B cell (primary cell): ENCODE results near the gene OR8A1. TPM values are rescaled to one million over a fixed set of nuclear protein-coding genes. Genes with fewer than 3 reads are reported as not detected.

Source experiments
- ATAC-seq: fragments of 200-7000 bp; cut with Tn5 transposase; one replicate; pipeline ENCODE4 v1.10.0; 2021; ENCODE audit warnings: low read depth, mild to moderate bottlenecking, moderate number of reproducible peaks, moderate library complexity
- CTCF ChIA-PET: fragments of 350-600 bp; sonication (Branson Sonifier 250); formaldehyde crosslinking; loops from one replicate; lab custom pipeline; 2021; ENCODE audit warnings: antibody characterized with exemption, inconsistent platforms; lab: Charles Lee
- POLR2A ChIA-PET: fragments of 350-600 bp; sonication (Branson Sonifier 250); formaldehyde crosslinking; loops from one replicate; lab custom pipeline; 2021; ENCODE audit warnings: antibody characterized with exemption; lab: Charles Lee
- DNase-seq: peaks from one replicate; pipeline ENCODE4 v3.0.0; 2013
- H2AFZ ChIP-seq: 2 replicates; pipeline ENCODE4 v1.6.1; 2012; ENCODE audit warnings: mild to moderate bottlenecking, low read depth, low read length; ENCODE audit not compliant: insufficient read depth, poor library complexity, severe bottlenecking
- H3K27ac ChIP-seq, 2 donors: 1 replicate in 1 of 2; 2 replicates in 1 of 2; pipeline ENCODE4 v1.5.1; 2012 to 2013; ENCODE audit warnings: low read length in 2 of 2, mild to moderate bottlenecking in 2 of 2, moderate library complexity in 1 of 2
- H3K27me3 ChIP-seq, 4 experiments: fragments of 200-600 bp in 1 of 4; sonication (generic) in 1 of 4; replicated peaks in 1 of 4; 1 replicate in 2 of 4; 2 replicates in 2 of 4; pipeline versions ENCODE4 v1.6.1 to v1.7.0; 2013 to 2016; ENCODE audit warnings: low read length in 3 of 4, mild to moderate bottlenecking in 2 of 4, mixed read lengths in 1 of 4, moderate library complexity in 1 of 4; ENCODE audit not compliant: insufficient read depth in 4 of 4, control insufficient read depth in 3 of 4; ENCODE audit errors: control extremely low read depth in 1 of 4
- H3K36me3 ChIP-seq, 2 experiments: replicated peaks in 1 of 2; 1 replicate in 1 of 2; 2 replicates in 1 of 2; pipeline versions ENCODE4 v1.6.1 to v1.7.1; 2013; ENCODE audit warnings: low read length in 1 of 2; ENCODE audit not compliant: insufficient read depth in 2 of 2, control insufficient read depth in 1 of 2; ENCODE audit errors: control extremely low read depth in 1 of 2, extremely low read depth in 1 of 2
- H3K4me1 ChIP-seq, 2 donors: fragments of 200-600 bp in 1 of 2; sonication (generic) in 1 of 2; 1 replicate in 1 of 2; 2 replicates in 1 of 2; pipeline versions ENCODE4 v1.5.1 to v1.6.1; 2013 to 2017; ENCODE audit warnings: low read length in 2 of 2; ENCODE audit not compliant: control insufficient read depth in 2 of 2, insufficient read depth in 2 of 2
- H3K4me2 ChIP-seq: replicated peaks from 2 replicates; pipeline ENCODE3; 2012; ENCODE audit warnings: mild to moderate bottlenecking, low read depth, low read length; ENCODE audit not compliant: poor library complexity, severe bottlenecking
- H3K4me3 ChIP-seq, 5 experiments: fragments of 200-600 bp in 1 of 5; sonication (generic) in 1 of 5; 1 replicate in 3 of 5; 2 replicates in 2 of 5; pipeline versions ENCODE4 v1.5.1 to v1.7.0; 2011 to 2016; ENCODE audit warnings: low read length in 4 of 5, mild to moderate bottlenecking in 4 of 5, low read depth in 2 of 5, control low read depth in 1 of 5, moderate library complexity in 1 of 5; ENCODE audit not compliant: insufficient read depth in 1 of 5; ENCODE audit errors: control extremely low read depth in 1 of 5, extremely low read depth in 1 of 5
- H3K79me2 ChIP-seq: fragments of 200-600 bp; sonication (generic); one replicate; pipeline ENCODE4 v1.6.0; 2016; ENCODE audit warnings: low read length; ENCODE audit not compliant: control insufficient read depth, insufficient read depth
- H3K9ac ChIP-seq: fragments of 200-600 bp; sonication (generic); 2 replicates; pipeline ENCODE4 v1.6.1; 2017; ENCODE audit warnings: mild to moderate bottlenecking, low read length, moderate library complexity
- H3K9me3 ChIP-seq, 3 donors: one replicate each; pipeline versions ENCODE4 v1.6.1 to v1.7.1; 2013; ENCODE audit warnings: low read length in 2 of 3; ENCODE audit not compliant: control insufficient read depth in 2 of 3, insufficient read depth in 1 of 3; ENCODE audit errors: control extremely low read depth in 1 of 3
- H4K20me1 ChIP-seq: 2 replicates; pipeline ENCODE4 v1.6.0; 2012; ENCODE audit warnings: mild to moderate bottlenecking, low read length; ENCODE audit not compliant: insufficient read depth, control insufficient read depth, poor library complexity, severe bottlenecking
- H3K27ac Mint-ChIP-seq: one replicate; pipeline ENCODE4 v1.8.0; 2021; ENCODE audit warnings: mixed read lengths
- H3K27me3 Mint-ChIP-seq: one replicate; pipeline ENCODE4 v1.8.0; 2021; ENCODE audit warnings: mixed read lengths
- H3K4me1 Mint-ChIP-seq: one replicate; pipeline ENCODE4 v1.8.0; 2021; ENCODE audit warnings: mixed read lengths
- H3K4me3 Mint-ChIP-seq: one replicate; pipeline ENCODE4 v1.8.0; 2021; ENCODE audit warnings: mixed read lengths
- H3K9me3 Mint-ChIP-seq: one replicate; pipeline ENCODE4 v1.8.0; 2022; ENCODE audit warnings: mixed read lengths; ENCODE audit not compliant: insufficient read depth
- CTCF ChIP-seq: fragments of 200-600 bp; IDR thresholded peaks from one replicate; pipeline ENCODE4 v1.8.0; 2022; ENCODE audit warnings: antibody characterized with exemption, mild to moderate bottlenecking
- EZH2 ChIP-seq: IDR thresholded peaks from 2 replicates; pipeline ENCODE4 v1.6.1; 2012; ENCODE audit warnings: borderline replicate concordance, low read depth, mild to moderate bottlenecking, moderate library complexity, low read length; ENCODE audit not compliant: insufficient read depth, poor library complexity, severe bottlenecking
- WGBS: methylation state at CpG from one replicate; pipeline ENCODE4 v1.1.5; 2013; ENCODE audit warnings: missing lambda C conversion rate; ENCODE audit not compliant: insufficient coverage; 5-methylcytosine and 5-hydroxymethylcytosine counted together
- intact Hi-C: fragments of 100-400 bp; cut with micrococcal nuclease; formaldehyde crosslinking; loops from one replicate; pipeline ENCODE4 v1.10.0; 2022
- polyA plus RNA-seq: library from polyadenylated mRNA; depleted of rRNA; stranded (reverse); fragments of >200 nt; gene quantifications from 2 replicates; pipeline ENCODE4 v1.2.3, GENCODE V29; 2012
- total RNA-seq, 2 donors: library from RNA; stranded (reverse); fragments of 120-200 nt in 1 of 2; gene quantifications; 1 replicate in 1 of 2; 2 replicates in 1 of 2; pipeline versions ENCODE4 v1.2.3 to v1.2.4, GENCODE V29; 2013 to 2022

OR8A1 gene
- total and polyA plus RNA-seq, 2 donors (not counting 1 experiment from before 2014, with no cell fraction given) = not detected

DNA sequence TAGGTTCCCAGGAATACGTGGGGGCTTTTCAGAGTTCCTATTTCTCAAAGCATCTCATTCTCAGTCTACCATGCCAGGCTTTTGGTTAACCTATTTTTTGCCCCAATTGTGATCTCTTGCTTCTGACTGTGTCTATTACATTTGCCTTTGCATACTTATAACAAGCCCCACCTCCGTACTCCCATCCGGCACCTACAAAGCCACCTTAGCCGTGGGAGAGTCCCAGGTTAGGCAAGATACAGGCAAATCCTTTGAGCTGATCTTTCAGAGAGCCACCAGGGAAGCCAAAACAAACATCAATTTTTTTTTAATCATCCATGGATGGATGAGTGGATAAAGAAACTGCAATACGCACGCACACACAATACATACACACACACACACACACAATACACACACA lies 22.8 kb downstream of the OR8A1 start:
- intact Hi-C loops = no loop called here
- DNase-seq (no peak), ATAC-seq (no peak)
- Histone ChIP-seq H3K27me3 (peaks cover 0 to 5% (median 3%) of the 10 kb centered on the region in 4 experiments), H4K20me1 (no peaks in the 10 kb centered on the region), H3K4me1 (no peaks in the 10 kb centered on the region), H2AFZ (no peak overlapping the region), H3K4me3 (no peak overlapping the region), H3K4me2 (no peak overlapping the region), H3K9ac (no peak overlapping the region), H3K36me3 (no peaks in the 10 kb centered on the region), H3K9me3 (no peaks in the 10 kb centered on the region), H3K79me2 (no peaks in the 10 kb centered on the region), H3K27ac (no peak overlapping the region)
- Mint-ChIP-seq H3K27ac (no peak overlapping the region), H3K27me3 (peaks cover 23% of the 10 kb centered on the region), H3K4me1 (no peaks in the 10 kb centered on the region), H3K4me3 (no peak overlapping the region), H3K9me3 (no peaks in the 10 kb centered on the region)
- 78% methylated on average over 3 of the region's 6 CpGs for WGBS
- ChIA-PET CTCF (interaction anchor here (0.8 kb wide), 1 partner anchor 528 kb away, joined by 3 read pairs; no protein-coding TSS in a partner anchor), POLR2A (no interaction called here)
- TF ChIP-seq EZH2 (no peak), CTCF (no peak)

GRCh38 chr11:124595302-124595701 lies 25.5 kb downstream of the OR8A1 start:
- Histone ChIP-seq H3K4me1 (no peaks in the 10 kb centered on the region), H2AFZ (no peak overlapping the region), H3K36me3 (no peaks in the 10 kb centered on the region), H3K9ac (no peak overlapping the region), H3K79me2 (no peaks in the 10 kb centered on the region), H3K27ac (no peak overlapping the region), H3K4me3 (no peak overlapping the region), H4K20me1 (no peaks in the 10 kb centered on the region), H3K27me3 (peaks cover 0 to 12% (median 4%) of the 10 kb centered on the region in 4 experiments), H3K9me3 (no peaks in the 10 kb centered on the region), H3K4me2 (no peak overlapping the region)
- peaks cover 2% of the 10 kb centered on the region for H3K9me3 Mint-ChIP-seq
- no peak overlapping the region for H3K4me3 Mint-ChIP-seq
- no peak for ATAC-seq
- ChIA-PET POLR2A (no interaction called here), CTCF (no interaction called here)
- TF ChIP-seq CTCF = no peak
- TF ChIP-seq EZH2 = no peak
- intact Hi-C loops = no loop called here
- no peak for DNase-seq
- H3K27me3 Mint-ChIP-seq = peaks cover 23% of the 10 kb centered on the region
- H3K27ac Mint-ChIP-seq = no peak overlapping the region
- H3K4me1 Mint-ChIP-seq = no peaks in the 10 kb centered on the region
- no CpG with 5 or more reads among the region's 3 CpGs for WGBS
